Thoracic aorta (tissue), 2 donors: ENCODE data around the gene KCNJ11. TPM values are rescaled to one million over a fixed set of nuclear protein-coding genes. Genes with fewer than 3 reads are reported as not detected.

ENCODE experiments used
- ATAC-seq: fragments of 150-250 bp; one replicate; pipeline ENCODE4 v1.8.0; 2017; ENCODE audit warnings: low read depth; ENCODE audit not compliant: insufficient number of reproducible peaks, low FRiP score
- DNase-seq: peaks from one replicate; pipeline ENCODE4 v3.0.0-alpha.2; 2020; ENCODE audit warnings: low spot score
- H3K27ac ChIP-seq, 2 donors: fragments of 200-600 bp; sonication (generic); 1 replicate in 1 of 2; 2 replicates in 1 of 2; pipeline ENCODE4 v1.5.1; 2016; ENCODE audit warnings: mild to moderate bottlenecking in 2 of 2, moderate library complexity in 2 of 2
- H3K27me3 ChIP-seq: fragments of 200-600 bp; sonication (generic); replicated peaks from 2 replicates; pipeline ENCODE4 v1.6.0; 2016; ENCODE audit warnings: mild to moderate bottlenecking; ENCODE audit not compliant: insufficient read depth
- H3K36me3 ChIP-seq: fragments of 200-600 bp; sonication (generic); one replicate; pipeline ENCODE4 v1.5.1; 2016
- H3K4me1 ChIP-seq, 2 donors: fragments of 200-600 bp; sonication (generic); 1 replicate in 1 of 2; 2 replicates in 1 of 2; pipeline versions ENCODE4 v1.5.1 to v1.6.0; 2016; ENCODE audit warnings: low read depth in 2 of 2, mild to moderate bottlenecking in 1 of 2; ENCODE audit not compliant: control insufficient read depth in 1 of 2
- H3K4me3 ChIP-seq: fragments of 200-600 bp; sonication (generic); 2 replicates; pipeline ENCODE4 v1.5.1; 2016; ENCODE audit warnings: mild to moderate bottlenecking
- H3K9me3 ChIP-seq: fragments of 200-600 bp; sonication (generic); 2 replicates; pipeline ENCODE4 v1.5.1; 2016
- CTCF ChIP-seq: fragments of 200-600 bp; sonication (generic); IDR thresholded peaks from one replicate; pipeline ENCODE4 v1.5.1; 2019; ENCODE audit warnings: antibody characterized with exemption
- total RNA-seq, 2 donors: library from RNA; depleted of rRNA; stranded (reverse); fragments of >200 nt; gene quantifications; one replicate each; pipeline versions ENCODE4 v1.1.0 to v1.2.3, GENCODE V29; 2016

KCNJ11 gene
- total RNA-seq, 2 donors from 2014 or later = 2.5 to 2.7 TPM

GRCh38 chr11:17408026-17408425 is 19.6 kb upstream of the KCNJ11 start:
- no peak for TF ChIP-seq CTCF
- Histone ChIP-seq H3K4me3 (no peak overlapping the region), H3K9me3 (no peaks in the 10 kb centered on the region), H3K4me1 (peaks cover 10 to 21% of the 10 kb centered on the region in 2 donors), H3K27ac (no peak overlapping the region), H3K36me3 (no peaks in the 10 kb centered on the region), H3K27me3 (no peaks in the 10 kb centered on the region)
- no peak for DNase-seq
- no peak for ATAC-seq

DNA sequence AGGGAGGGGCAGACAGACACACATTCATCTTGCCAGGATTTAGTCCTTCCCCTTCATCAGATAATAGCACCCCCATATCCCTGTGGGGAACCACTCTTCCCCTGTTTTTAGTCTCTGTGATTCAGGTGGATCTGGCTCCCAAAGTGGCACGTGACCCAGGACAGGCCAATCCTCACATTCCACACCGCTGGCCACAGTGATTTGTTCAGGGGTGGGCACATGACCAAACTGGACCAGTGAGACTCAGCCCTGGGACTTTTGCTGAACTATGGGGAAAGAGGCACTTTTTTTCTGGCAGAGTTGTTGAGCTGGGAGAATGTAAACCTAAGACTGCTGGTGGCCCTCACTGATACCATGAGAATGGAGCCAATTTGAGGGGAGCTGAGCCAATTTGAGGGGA is 19.1 kb upstream of the KCNJ11 start:
- no peak for TF ChIP-seq CTCF
- Histone ChIP-seq H3K4me1 (peaks cover 10 to 21% of the 10 kb centered on the region in 2 donors), H3K27ac (no peak overlapping the region), H3K9me3 (no peaks in the 10 kb centered on the region), H3K36me3 (no peaks in the 10 kb centered on the region), H3K4me3 (no peak overlapping the region), H3K27me3 (no peaks in the 10 kb centered on the region)
- DNase-seq (no peak), ATAC-seq (no peak)

DNA sequence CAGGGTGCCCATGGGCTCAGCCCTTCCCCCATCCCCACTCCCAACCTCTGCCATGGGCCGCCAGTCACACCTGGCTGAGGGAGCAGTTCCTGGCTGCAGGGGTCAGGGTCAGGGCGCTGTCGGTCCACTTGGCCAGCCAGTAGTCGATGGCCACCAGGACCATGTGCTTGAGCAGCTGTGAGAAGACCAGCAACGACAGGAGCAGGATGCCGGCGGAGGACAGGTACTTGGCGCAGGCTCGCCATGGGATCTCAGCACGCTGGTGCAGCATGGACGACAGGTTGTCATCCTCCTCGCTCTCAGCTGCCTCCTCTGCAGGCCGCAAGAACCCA is 18.3 kb upstream of the KCNJ11 start:
- DNase-seq (no peak), ATAC-seq (no peak)
- no peaks in the 10 kb centered on the region for H3K9me3 ChIP-seq
- H3K4me1 ChIP-seq = peaks cover 10 to 21% of the 10 kb centered on the region in 2 donors
- no peaks in the 10 kb centered on the region for H3K27me3 ChIP-seq
- no peak for TF ChIP-seq CTCF
- H3K4me3 ChIP-seq = no peak overlapping the region
- no peak overlapping the region for H3K27ac ChIP-seq
- H3K36me3 ChIP-seq = no peaks in the 10 kb centered on the region

- peak overlapping the region; percentile 52 to 60 for H3K27ac ChIP-seq
- no peak for TF ChIP-seq CTCF
- H3K4me1 ChIP-seq = peaks cover 10 to 21% of the 10 kb centered on the region in 2 donors
- H3K27me3 ChIP-seq = no peaks in the 10 kb centered on the region
- H3K9me3 ChIP-seq = no peaks in the 10 kb centered on the region
- peak overlapping the region; percentile 26 for H3K4me3 ChIP-seq
- DNase-seq (no peak), ATAC-seq (no peak)
- no peaks in the 10 kb centered on the region for H3K36me3 ChIP-seq
Observed at GRCh38 chr11:17406082-17406817, 17.8 kb upstream of the KCNJ11 start.

DNA sequence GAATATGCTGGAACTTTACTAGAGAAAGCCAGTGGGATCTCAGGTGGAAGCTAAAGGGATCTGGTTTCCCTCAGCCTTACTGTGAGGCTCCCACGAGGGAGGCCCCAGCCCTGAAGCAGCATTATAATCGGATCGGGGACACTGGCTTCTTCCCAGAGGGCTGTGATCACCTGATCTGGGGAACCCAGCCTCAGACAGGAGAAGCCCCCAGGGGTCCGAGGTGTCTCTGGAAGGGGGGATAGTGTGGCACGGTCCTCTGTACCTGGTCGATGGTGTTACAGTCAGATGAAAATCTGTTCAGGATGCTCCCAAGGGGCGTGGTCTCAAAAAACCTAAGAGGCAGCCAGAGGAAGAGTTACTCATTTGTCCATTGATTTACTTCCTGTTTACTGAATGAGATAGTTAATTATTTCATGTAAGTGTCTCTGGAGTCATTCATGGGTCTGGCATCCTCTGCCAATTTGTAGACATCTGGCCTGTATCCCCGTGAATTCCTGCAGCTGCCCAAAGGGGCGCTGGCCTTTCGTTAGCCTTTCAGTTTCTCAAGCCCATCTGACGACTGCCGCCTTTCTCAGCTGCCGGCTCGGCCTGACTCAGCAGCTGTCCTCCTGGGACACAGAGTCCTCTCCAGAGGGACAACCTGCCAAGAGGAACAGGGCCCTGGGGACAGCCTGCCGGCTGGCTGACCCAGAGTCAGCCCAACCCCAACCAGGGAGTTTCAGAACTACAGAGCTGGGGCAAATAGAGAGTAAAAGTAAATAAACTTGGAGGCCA is 17.0 kb upstream of the KCNJ11 start:
- Histone ChIP-seq H3K4me3 (peak overlapping the region; percentile 26), H3K36me3 (no peaks in the 10 kb centered on the region), H3K27me3 (no peaks in the 10 kb centered on the region), H3K9me3 (no peaks in the 10 kb centered on the region), H3K4me1 (peaks cover 10 to 21% of the 10 kb centered on the region in 2 donors), H3K27ac (peak overlapping the region; percentile 52 to 60)
- ATAC-seq = peak; percentile 61
- TF ChIP-seq CTCF = peak; percentile 22
- DNase-seq = peak; percentile 49
